NOMO-1 treated with DMSO at 0.1 percent for 48 hours (cell line): ENCODE results near the gene ASPSCR1.

Experiments
- DNase-seq: peaks from one replicate; lab custom pipeline; 2025; ENCODE audit not compliant: unreplicated experiment; lab: John Stamatoyannopoulos, UW

Gene ASPSCR1

GRCh38 chr17:82022310-82022980 lies 45.0 kb downstream of the ASPSCR1 start, which contains the start of gene CENPX:
Gene CENPX, minus strand, starts transcription at chr17:82022878. Its CDS starts 17 bp downstream, at chr17:82022861.
- DNase-seq = no peak

GRCh38 chr17:82022981-82023446 lies 45.6 kb downstream of the ASPSCR1 start, which contains the start of gene LRRC45:
Gene LRRC45, plus strand, starts transcription at chr17:82023305. Its CDS starts 339 bp downstream, at chr17:82023644.
- DNase-seq = peak; percentile 99

- DNase-seq = peak; percentile 28
These were observed 46.2 kb downstream of the ASPSCR1 start for GRCh38 chr17:82023447-82024241.

GRCh38 chr17:82024859-82025258 lies 47.4 kb downstream of the ASPSCR1 start:
- DNase-seq = no peak

- DNase-seq = no peak
These were observed 48.1 kb downstream of the ASPSCR1 start for GRCh38 chr17:82025401-82026107.

- no peak for DNase-seq
These were observed 50.8 kb downstream of the ASPSCR1 start for GRCh38 chr17:82028246-82028645.

GRCh38 chr17:82028966-82029365 lies 51.5 kb downstream of the ASPSCR1 start:
- no peak for DNase-seq

GRCh38 chr17:82029391-82029790 lies 52.0 kb downstream of the ASPSCR1 start:
- no peak for DNase-seq

- DNase-seq = no peak
These were observed 52.6 kb downstream of the ASPSCR1 start for GRCh38 chr17:82029990-82030469.

- peak; percentile 79 for DNase-seq
These were observed 53.3 kb downstream of the ASPSCR1 start for GRCh38 chr17:82030470-82031302.

GRCh38 chr17:82031303-82031884 lies 54.0 kb downstream of the ASPSCR1 start, which contains the start of gene RAC3:
Gene RAC3, plus strand, starts transcription at chr17:82031678. Its CDS starts 84 bp downstream, at chr17:82031762.
- DNase-seq = no peak

- DNase-seq = no peak
These were observed 54.6 kb downstream of the ASPSCR1 start for GRCh38 chr17:82031885-82032627.

GRCh38 chr17:82033359-82034085 lies 56.1 kb downstream of the ASPSCR1 start:
- DNase-seq = no peak

- DNase-seq = no peak
These were observed 57.1 kb downstream of the ASPSCR1 start for GRCh38 chr17:82034371-82035011.

GRCh38 chr17:82035488-82035887 lies 58.1 kb downstream of the ASPSCR1 start:
- DNase-seq = no peak

GRCh38 chr17:82035956-82036633 lies 58.7 kb downstream of the ASPSCR1 start:
- DNase-seq = no peak

GRCh38 chr17:82036634-82037091 lies 59.2 kb downstream of the ASPSCR1 start:
- DNase-seq = no peak
